Breast epithelium (tissue), 4 donors: ENCODE data around the gene NUMBL. TPM values are rescaled to one million over a fixed set of nuclear protein-coding genes. Genes with fewer than 3 reads are reported as not detected.

Experiments
- DNase-seq, 2 donors: peaks; one replicate each; pipeline ENCODE4 v3.0.0-alpha.2; 2019; ENCODE audit warnings: low spot score in 2 of 2
- H3K27ac ChIP-seq, 2 donors: fragments of 200-600 bp; sonication (generic) in 1 of 2; one replicate each; pipeline ENCODE4 v1.5.1; 2016 to 2019; ENCODE audit warnings: mild to moderate bottlenecking in 1 of 2
- H3K27me3 ChIP-seq, 2 donors: fragments of 200-600 bp; sonication (generic) in 1 of 2; one replicate each; pipeline versions ENCODE4 v1.5.1 to v1.6.0; 2017 to 2019; ENCODE audit warnings: control low read depth in 1 of 2, mild to moderate bottlenecking in 1 of 2
- H3K36me3 ChIP-seq: fragments of 200-600 bp; one replicate; pipeline ENCODE4 v1.5.1; 2019
- H3K4me1 ChIP-seq, 2 donors: fragments of 200-600 bp; sonication (generic); one replicate each; pipeline ENCODE4 v1.5.1; 2016 to 2019; ENCODE audit warnings: control low read depth in 1 of 2
- H3K4me3 ChIP-seq, 3 donors: fragments of 200-600 bp; sonication (generic); 1 replicate in 2 of 3; 2 replicates in 1 of 3; pipeline ENCODE4 v1.5.1; 2016 to 2019; ENCODE audit warnings: mild to moderate bottlenecking in 3 of 3, moderate library complexity in 2 of 3
- H3K9me3 ChIP-seq, 2 donors: fragments of 200-600 bp; sonication (generic) in 1 of 2; one replicate each; pipeline ENCODE4 v1.5.1; 2016 to 2019; ENCODE audit warnings: control low read depth in 1 of 2
- POLR2A ChIP-seq: fragments of 450-650 bp; IDR thresholded peaks from one replicate; pipeline ENCODE4 v1.6.1; 2016; ENCODE audit warnings: antibody characterized with exemption, mild to moderate bottlenecking, moderate library complexity
- POLR2AphosphoS5 ChIP-seq, 3 donors: sonication (generic); formaldehyde crosslinking; IDR thresholded peaks; one replicate each; pipeline ENCODE4 v1.6.1; 2017; ENCODE audit warnings: antibody characterized with exemption in 3 of 3
- intact Hi-C: fragments of 100-400 bp; cut with DNase I; formaldehyde crosslinking; loops from one replicate; pipeline ENCODE4 v1.15.1; 2023; ENCODE audit warnings: low total_unique reads
- total RNA-seq, 3 donors: library from RNA; depleted of rRNA; stranded (reverse); fragments of >200 nt; gene quantifications; one replicate each; pipeline ENCODE4 v1.1.0, GENCODE V29; 2016
- TF ChIP-seq, protein P1 (sequence below), 3 donors: fragments of 450-650 bp; IDR thresholded peaks; one replicate each; pipeline ENCODE4 v1.5.1; 2016 to 2017; ENCODE audit warnings: antibody characterized with exemption in 3 of 3, mild to moderate bottlenecking in 3 of 3, moderate library complexity in 3 of 3

NUMBL gene
- total RNA-seq, 3 donors from 2014 or later, result 24.6 to 34.7 (median 30.9) TPM

DNA sequence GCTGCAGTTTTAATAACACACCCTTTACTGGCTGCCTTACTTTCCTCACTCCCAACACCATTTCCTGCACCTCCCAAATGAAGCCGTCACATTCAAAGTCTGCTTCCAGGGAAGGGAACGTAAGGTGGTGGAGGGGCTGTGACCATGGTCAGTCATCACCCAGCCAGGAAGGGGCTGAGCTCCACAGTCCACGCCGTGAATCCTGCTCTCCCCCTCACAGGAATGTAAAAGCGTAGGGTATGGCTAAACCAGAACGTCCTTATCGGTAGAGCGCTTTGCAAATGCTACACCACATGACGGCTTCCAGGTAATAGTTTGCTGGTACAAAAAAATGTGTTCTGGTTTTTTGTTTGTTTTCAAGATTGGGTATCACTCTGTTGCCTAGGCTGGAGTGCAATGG lies 7.0 kb downstream of the NUMBL start:
- no peak overlapping the region for H3K27ac ChIP-seq
- no peaks in the 10 kb centered on the region for H3K27me3 ChIP-seq
- TF ChIP-seq POLR2A (no peak), POLR2AphosphoS5 (IDR thresholded peaks at IDR 0.05) (no peak)
- TF ChIP-seq, protein P1, sequence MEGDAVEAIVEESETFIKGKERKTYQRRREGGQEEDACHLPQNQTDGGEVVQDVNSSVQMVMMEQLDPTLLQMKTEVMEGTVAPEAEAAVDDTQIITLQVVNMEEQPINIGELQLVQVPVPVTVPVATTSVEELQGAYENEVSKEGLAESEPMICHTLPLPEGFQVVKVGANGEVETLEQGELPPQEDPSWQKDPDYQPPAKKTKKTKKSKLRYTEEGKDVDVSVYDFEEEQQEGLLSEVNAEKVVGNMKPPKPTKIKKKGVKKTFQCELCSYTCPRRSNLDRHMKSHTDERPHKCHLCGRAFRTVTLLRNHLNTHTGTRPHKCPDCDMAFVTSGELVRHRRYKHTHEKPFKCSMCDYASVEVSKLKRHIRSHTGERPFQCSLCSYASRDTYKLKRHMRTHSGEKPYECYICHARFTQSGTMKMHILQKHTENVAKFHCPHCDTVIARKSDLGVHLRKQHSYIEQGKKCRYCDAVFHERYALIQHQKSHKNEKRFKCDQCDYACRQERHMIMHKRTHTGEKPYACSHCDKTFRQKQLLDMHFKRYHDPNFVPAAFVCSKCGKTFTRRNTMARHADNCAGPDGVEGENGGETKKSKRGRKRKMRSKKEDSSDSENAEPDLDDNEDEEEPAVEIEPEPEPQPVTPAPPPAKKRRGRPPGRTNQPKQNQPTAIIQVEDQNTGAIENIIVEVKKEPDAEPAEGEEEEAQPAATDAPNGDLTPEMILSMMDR (IDR thresholded peaks at IDR 0.05), result no peak
- intact Hi-C loops, result no loop called here
- H3K4me3 ChIP-seq, result no peak overlapping the region
- H3K9me3 ChIP-seq, result no peaks in the 10 kb centered on the region
- H3K4me1 ChIP-seq, result no peaks in the 10 kb centered on the region
- no peak for DNase-seq
- peaks cover 3% of the 10 kb centered on the region for H3K36me3 ChIP-seq

DNA sequence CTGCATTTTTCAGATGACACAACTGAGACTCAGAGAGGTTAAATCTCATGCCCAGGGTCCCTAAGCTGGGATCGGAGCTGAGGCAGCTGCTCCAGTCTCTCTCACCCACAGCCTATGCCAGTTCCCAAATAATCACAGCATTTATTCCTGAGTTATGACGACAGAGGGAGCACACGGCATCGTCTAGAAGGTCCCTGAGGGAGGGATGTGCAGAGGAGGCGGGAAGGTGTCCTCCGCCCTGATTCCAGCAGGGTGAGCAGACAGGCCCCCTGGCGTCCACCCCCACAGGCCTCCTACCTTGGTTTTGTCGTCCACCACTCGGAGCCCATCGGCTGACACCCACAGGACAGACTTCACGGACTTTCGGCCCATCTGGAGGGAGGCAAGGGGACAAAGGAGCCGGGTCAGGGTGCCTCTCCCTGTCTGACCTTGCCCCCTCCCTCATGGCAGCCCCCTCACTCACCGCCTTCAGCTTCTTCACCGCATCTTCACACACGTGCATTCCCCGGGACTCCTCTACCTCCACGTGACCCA lies 8.0 kb downstream of the NUMBL start:
- no peaks in the 10 kb centered on the region for H3K27me3 ChIP-seq
- no peaks in the 10 kb centered on the region for H3K9me3 ChIP-seq
- TF ChIP-seq, protein P1 (IDR thresholded peaks at IDR 0.05), result no peak
- intact Hi-C loops, result no loop called here
- H3K4me3 ChIP-seq, result no peak overlapping the region
- peaks cover 3% of the 10 kb centered on the region for H3K36me3 ChIP-seq
- no peak overlapping the region for H3K27ac ChIP-seq
- no peak for DNase-seq
- no peaks in the 10 kb centered on the region for H3K4me1 ChIP-seq

DNA sequence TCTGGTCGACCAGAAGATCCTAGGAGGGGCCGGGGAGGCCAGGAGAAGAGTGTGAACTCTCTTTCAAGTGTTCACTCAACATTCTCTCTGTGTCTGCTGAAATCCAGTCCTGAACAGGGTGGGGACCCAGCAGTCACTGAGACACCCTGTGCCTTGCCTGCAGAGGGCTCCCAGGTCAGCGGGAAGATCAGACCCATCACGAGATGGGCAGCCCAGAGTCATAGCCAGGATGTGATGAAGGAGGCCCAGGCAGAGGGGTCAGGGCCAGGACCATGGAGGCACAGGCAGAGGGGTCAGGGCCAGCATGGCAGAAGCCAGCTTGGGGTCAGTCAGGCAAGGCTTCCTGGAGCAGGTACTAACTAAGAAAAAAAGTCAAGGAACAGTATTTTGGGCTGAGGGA lies 9.4 kb downstream of the NUMBL start:
- H3K9me3 ChIP-seq, result no peaks in the 10 kb centered on the region
- no peak overlapping the region for H3K4me3 ChIP-seq
- no peak for TF ChIP-seq POLR2AphosphoS5 (IDR thresholded peaks at IDR 0.05)
- no peak for TF ChIP-seq POLR2A
- TF ChIP-seq, protein P1 (IDR thresholded peaks at IDR 0.05), result no peak
- H3K27me3 ChIP-seq, result no peaks in the 10 kb centered on the region
- no peak for DNase-seq
- peaks cover 8% of the 10 kb centered on the region for H3K36me3 ChIP-seq
- H3K27ac ChIP-seq, result no peak overlapping the region
- no peaks in the 10 kb centered on the region for H3K4me1 ChIP-seq
- intact Hi-C loops, result no loop called here

DNA sequence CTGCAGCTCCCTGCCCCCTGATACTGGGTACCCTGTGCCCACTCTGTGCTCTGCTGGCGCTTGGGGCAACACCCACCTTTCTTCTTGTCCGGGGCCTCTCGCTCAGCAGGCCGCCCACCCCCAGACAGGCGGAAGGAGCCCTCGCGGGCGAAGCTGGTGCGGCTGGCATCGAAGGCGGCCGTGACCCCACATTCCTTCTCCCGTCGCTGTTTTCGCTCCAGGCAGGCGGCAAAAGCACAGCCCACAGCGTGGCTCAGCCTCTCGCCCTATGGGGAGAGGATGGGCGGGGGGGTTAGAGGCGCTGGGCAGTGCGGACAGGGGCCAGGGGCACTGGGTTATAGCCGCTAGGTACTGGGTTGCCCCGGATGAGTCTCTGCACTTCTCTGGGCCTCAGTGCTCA lies 13.3 kb downstream of the NUMBL start:
- Histone ChIP-seq H3K36me3 (peaks cover 8% of the 10 kb centered on the region), H3K27me3 (no peaks in the 10 kb centered on the region), H3K9me3 (no peaks in the 10 kb centered on the region), H3K4me1 (no peaks in the 10 kb centered on the region), H3K27ac (no peak overlapping the region), H3K4me3 (no peak overlapping the region)
- intact Hi-C loops, result no loop called here
- TF ChIP-seq POLR2AphosphoS5 (IDR thresholded peaks at IDR 0.05), result no peak
- TF ChIP-seq, protein P1 (IDR thresholded peaks at IDR 0.05), result no peak
- no peak for TF ChIP-seq POLR2A
- no peak for DNase-seq

DNA sequence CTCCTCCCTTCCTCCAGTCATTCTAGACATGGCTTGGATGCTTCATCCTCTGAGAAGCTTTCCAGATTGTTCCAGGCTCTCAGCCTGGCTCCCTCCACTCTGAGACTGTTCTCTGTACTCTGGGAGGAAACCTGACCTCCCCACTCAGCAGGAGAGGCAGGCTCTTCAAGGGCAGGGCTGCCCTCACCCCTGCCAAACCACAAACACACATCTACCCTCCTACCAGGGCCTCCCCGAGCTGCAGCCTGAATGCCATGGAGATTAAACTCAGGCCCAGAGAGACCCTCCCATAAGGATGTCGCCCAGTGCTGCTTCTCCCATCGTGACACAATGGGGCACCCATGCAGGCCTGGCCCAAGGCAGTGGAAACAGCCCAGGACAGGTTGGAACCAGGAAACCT lies 16.2 kb downstream of the NUMBL start:
- Histone ChIP-seq H3K4me1 (no peaks in the 10 kb centered on the region), H3K27ac (peak overlapping the region in 1 of 2 donors; percentile 5), H3K36me3 (peaks cover 5% of the 10 kb centered on the region), H3K9me3 (no peaks in the 10 kb centered on the region), H3K27me3 (no peaks in the 10 kb centered on the region), H3K4me3 (no peak overlapping the region)
- intact Hi-C loops, result no loop called here
- TF ChIP-seq POLR2AphosphoS5 (IDR thresholded peaks at IDR 0.05) (no peak), POLR2A (no peak)
- TF ChIP-seq, protein P1 (IDR thresholded peaks at IDR 0.05), result no peak
- no peak for DNase-seq
